Upper lobe of left lung (tissue), 4 donors: ENCODE measurements around the gene GMDS.

Source experiments
- POLR2A ChIP-seq, 4 donors: fragments of 450-650 bp; IDR thresholded peaks; one replicate each; pipeline ENCODE4 v1.5.1; 2016 to 2017; ENCODE audit warnings: antibody characterized with exemption in 4 of 4, mild to moderate bottlenecking in 2 of 4
- TF ChIP-seq, protein P1 (sequence below), 6 experiments: fragments of 450-650 bp in 4 of 6; fragments of 200-600 bp in 2 of 6; sonication (generic) in 2 of 6; IDR thresholded peaks; one replicate each; pipeline ENCODE4 v1.5.1; 2016 to 2019; ENCODE audit warnings: antibody characterized with exemption in 6 of 6

DNA sequence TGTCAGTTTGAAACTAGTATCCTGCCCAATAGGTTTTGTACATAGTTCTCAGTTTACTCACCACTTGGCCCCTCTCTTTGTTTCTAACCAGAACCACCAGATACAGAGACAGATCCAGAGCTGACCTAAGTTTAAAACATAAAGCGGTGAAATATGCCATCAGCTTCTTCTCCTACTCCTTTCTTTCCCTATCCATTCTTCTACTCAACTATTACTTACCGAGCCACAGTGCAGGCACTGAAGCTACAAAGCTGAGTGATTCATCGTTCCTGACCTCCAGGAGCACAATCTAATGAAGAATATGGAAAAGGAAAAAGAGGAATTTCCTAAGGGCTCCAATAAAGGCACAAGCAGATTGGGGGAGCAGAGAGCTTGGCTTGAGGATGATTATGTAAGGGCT lies 349.7 kb downstream of the GMDS start:
- no peak for TF ChIP-seq POLR2A (IDR thresholded peaks at IDR 0.05)
- TF ChIP-seq, protein P1, sequence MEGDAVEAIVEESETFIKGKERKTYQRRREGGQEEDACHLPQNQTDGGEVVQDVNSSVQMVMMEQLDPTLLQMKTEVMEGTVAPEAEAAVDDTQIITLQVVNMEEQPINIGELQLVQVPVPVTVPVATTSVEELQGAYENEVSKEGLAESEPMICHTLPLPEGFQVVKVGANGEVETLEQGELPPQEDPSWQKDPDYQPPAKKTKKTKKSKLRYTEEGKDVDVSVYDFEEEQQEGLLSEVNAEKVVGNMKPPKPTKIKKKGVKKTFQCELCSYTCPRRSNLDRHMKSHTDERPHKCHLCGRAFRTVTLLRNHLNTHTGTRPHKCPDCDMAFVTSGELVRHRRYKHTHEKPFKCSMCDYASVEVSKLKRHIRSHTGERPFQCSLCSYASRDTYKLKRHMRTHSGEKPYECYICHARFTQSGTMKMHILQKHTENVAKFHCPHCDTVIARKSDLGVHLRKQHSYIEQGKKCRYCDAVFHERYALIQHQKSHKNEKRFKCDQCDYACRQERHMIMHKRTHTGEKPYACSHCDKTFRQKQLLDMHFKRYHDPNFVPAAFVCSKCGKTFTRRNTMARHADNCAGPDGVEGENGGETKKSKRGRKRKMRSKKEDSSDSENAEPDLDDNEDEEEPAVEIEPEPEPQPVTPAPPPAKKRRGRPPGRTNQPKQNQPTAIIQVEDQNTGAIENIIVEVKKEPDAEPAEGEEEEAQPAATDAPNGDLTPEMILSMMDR (IDR thresholded peaks at IDR 0.05), result no peak
